Subcutaneous preadipocyte (primary cell): ENCODE data around the gene NCAN. TPM values are rescaled to one million over a fixed set of nuclear protein-coding genes. Genes with fewer than 3 reads are reported as not detected.

Experiments used
- small RNA-seq: library from RNA; depleted of rRNA; stranded (forward); fragments of <200 nt; gene quantifications from one replicate; pipeline ENCODE3, GENCODE V24; 2012
- total RNA-seq: library from RNA; depleted of rRNA; stranded (reverse); fragments of >200 nt; gene quantifications from 2 replicates; pipeline ENCODE4 v1.2.3, GENCODE V29; 2012

Gene NCAN
- under 0.01 TPM in 1 of 2 replicates, not detected in the other for total RNA-seq

GRCh38 chr19:19211499-19212420, at the start of gene NCAN:
Gene NCAN (plus strand): TSS chr19:19211958. CDS start chr19:19216954, 4,996 bp downstream.

GRCh38 chr19:19170053-19170872, 41.5 kb upstream of the NCAN start, which contains the start of gene MEF2B:
Gene MEF2B (minus strand): TSS chr19:19170263. CDS start chr19:19150735, 19,528 bp downstream.

GRCh38 chr19:19192078-19192882, 19.5 kb upstream of the NCAN start, which contains the start of the genes BORCS8 and RFXANK:
Gene BORCS8 (minus strand): TSS chr19:19192152. CDS start chr19:19192117, 35 bp downstream.
Gene RFXANK (plus strand): TSS chr19:19192258. CDS start chr19:19193947, 1,689 bp downstream.

GRCh38 chr19:19203012-19203856, 8.5 kb upstream of the NCAN start, which contains the start of gene NR2C2AP:
Gene NR2C2AP (minus strand): TSS chr19:19203414. CDS start chr19:19203060, 354 bp downstream.

Small RNA genes within 50 kb of the gene (small RNA-seq; reads per million reads assigned to genes)
- not detected for gene RNU6-1028P

Other genes starting within 250 kb of the NCAN start
- 28.3 and 42.8 TPM in 2 replicates for gene SUGP2, start 178.4 kb upstream of the NCAN start, total RNA-seq
- 50.4 and 54.7 TPM in 2 replicates for gene ARMC6, start 178.4 kb upstream of the NCAN start, total RNA-seq
- gene SLC25A42, start 148.0 kb upstream of the NCAN start, total RNA-seq = 4.0 and 4.9 TPM in 2 replicates
- gene TMEM161A, start 73.5 kb upstream of the NCAN start, total RNA-seq = 24.8 and 25.0 TPM in 2 replicates
- gene MEF2B, start 41.7 kb upstream of the NCAN start, total RNA-seq = not detected in 2 replicates
- gene BORCS8, start 19.8 kb upstream of the NCAN start, total RNA-seq = 16.5 and 17.0 TPM in 2 replicates
- 49.7 and 50.3 TPM in 2 replicates for gene RFXANK, start 19.7 kb upstream of the NCAN start, total RNA-seq
- gene NR2C2AP, start 8.5 kb upstream of the NCAN start, total RNA-seq = 9.6 TPM in 2 replicates
- gene TM6SF2, start 61.3 kb downstream of the NCAN start, total RNA-seq = 0.20 TPM in 1 of 2 replicates, not detected in the other
- 22.8 and 28.5 TPM in 2 replicates for gene SUGP1, start 108.6 kb downstream of the NCAN start, total RNA-seq
- 33.8 and 39.1 TPM in 2 replicates for gene MAU2, start 108.9 kb downstream of the NCAN start, total RNA-seq
- 50.0 and 71.4 TPM in 2 replicates for gene GATAD2A, start 193.7 kb downstream of the NCAN start, total RNA-seq